SK-N-SH treated with all-trans-retinoic acid at 6 μM for 48 hours (cell line): ENCODE results near the gene TRIM7.

ENCODE experiments used
- ATAC-seq: fragments of 200-7000 bp; cut with Tn5 transposase; 3 replicates; pipeline ENCODE4 v1.9.1; 2020; ENCODE audit warnings: mild to moderate bottlenecking, moderate library complexity
- ARNTL ChIP-seq: fragments of 450-650 bp; formaldehyde crosslinking; IDR thresholded peaks from 2 replicates; pipeline ENCODE4 v1.5.0; 2020; ENCODE audit warnings: low read depth, mild to moderate bottlenecking, moderate library complexity, borderline replicate concordance
- CREB5 ChIP-seq: fragments of 250-450 bp; sonication (Bioruptor Pico); IDR thresholded peaks from 2 replicates; pipeline ENCODE4 v1.5.1; 2020; ENCODE audit warnings: low read depth, mild to moderate bottlenecking, moderate library complexity
- CSRNP3 ChIP-seq: fragments of 250-450 bp; sonication (Bioruptor Pico); IDR thresholded peaks from 2 replicates; pipeline ENCODE4 v1.5.1; 2021; ENCODE audit warnings: mild to moderate bottlenecking, moderate library complexity
- ESRRG ChIP-seq: fragments of 250-450 bp; sonication (Bioruptor Pico); IDR thresholded peaks from 2 replicates; pipeline ENCODE4 v1.6.1; 2021; ENCODE audit warnings: mild to moderate bottlenecking
- GLIS3 ChIP-seq: fragments of 250-450 bp; sonication (Bioruptor Pico); IDR thresholded peaks from 2 replicates; pipeline ENCODE4 v1.5.0; 2020; ENCODE audit warnings: mild to moderate bottlenecking, moderate library complexity
- ISL1 ChIP-seq: fragments of 250-450 bp; sonication (Bioruptor Pico); IDR thresholded peaks from 2 replicates; pipeline ENCODE4 v2.1.2; 2022; ENCODE audit warnings: mild to moderate bottlenecking, moderate library complexity
- OSR1 ChIP-seq: fragments of 250-450 bp; sonication (Bioruptor Pico); IDR thresholded peaks from 2 replicates; pipeline ENCODE4 v1.8.0; 2022; ENCODE audit warnings: moderate library complexity, mild to moderate bottlenecking, inconsistent platforms
- PPARA ChIP-seq: fragments of 250-450 bp; sonication (Bioruptor Pico); IDR thresholded peaks from 2 replicates; pipeline ENCODE4 v1.5.0; 2020; ENCODE audit warnings: mild to moderate bottlenecking, borderline replicate concordance
- RARB ChIP-seq: fragments of 250-450 bp; sonication (Bioruptor Pico); IDR thresholded peaks from 2 replicates; pipeline ENCODE4 v1.8.0; 2021; ENCODE audit warnings: mild to moderate bottlenecking, moderate library complexity
- TCF4 ChIP-seq: fragments of 250-450 bp; sonication (Bioruptor Pico); IDR thresholded peaks from 2 replicates; pipeline ENCODE4 v1.8.0; 2021; ENCODE audit warnings: mild to moderate bottlenecking, moderate library complexity, borderline replicate concordance
- ZC3H10 ChIP-seq: fragments of 250-450 bp; sonication (Bioruptor Pico); IDR thresholded peaks from 2 replicates; pipeline ENCODE4 v1.5.1; 2021; ENCODE audit warnings: mild to moderate bottlenecking, moderate library complexity
- ZFP3 ChIP-seq: fragments of 250-450 bp; sonication (Bioruptor Pico); IDR thresholded peaks from 2 replicates; pipeline ENCODE4 v1.5.0; 2020; ENCODE audit warnings: mild to moderate bottlenecking, moderate library complexity
- ZFP30 ChIP-seq: fragments of 450-650 bp; formaldehyde crosslinking; IDR thresholded peaks from 2 replicates; pipeline ENCODE4 v1.5.0; 2022; ENCODE audit warnings: mild to moderate bottlenecking, moderate library complexity
- ZNF565 ChIP-seq: fragments of 450-650 bp; formaldehyde crosslinking; conservative IDR thresholded peaks from 2 replicates; pipeline ENCODE4 v1.5.0; 2020; ENCODE audit warnings: low read depth, mild to moderate bottlenecking, moderate library complexity
- ZNF70 ChIP-seq: fragments of 450-650 bp; formaldehyde crosslinking; IDR thresholded peaks from 2 replicates; pipeline ENCODE4 v1.5.0; 2020; ENCODE audit warnings: mild to moderate bottlenecking, moderate library complexity
- TF ChIP-seq, protein P1 (sequence below): fragments of 250-450 bp; sonication (Bioruptor Pico); IDR thresholded peaks from 2 replicates; pipeline ENCODE4 v1.5.0; 2020; ENCODE audit warnings: mild to moderate bottlenecking, moderate library complexity
- TF ChIP-seq, protein P2 (sequence below): fragments of 250-450 bp; sonication (Bioruptor Pico); IDR thresholded peaks from 2 replicates; pipeline ENCODE4 v1.8.0; 2021; ENCODE audit warnings: low read depth, mild to moderate bottlenecking, moderate library complexity, borderline replicate concordance
- TF ChIP-seq, protein P3 (sequence below): fragments of 250-450 bp; sonication (Bioruptor Pico); IDR thresholded peaks from 2 replicates; pipeline ENCODE4 v1.8.0; 2020; ENCODE audit warnings: mild to moderate bottlenecking, moderate library complexity, borderline replicate concordance

Gene TRIM7

DNA sequence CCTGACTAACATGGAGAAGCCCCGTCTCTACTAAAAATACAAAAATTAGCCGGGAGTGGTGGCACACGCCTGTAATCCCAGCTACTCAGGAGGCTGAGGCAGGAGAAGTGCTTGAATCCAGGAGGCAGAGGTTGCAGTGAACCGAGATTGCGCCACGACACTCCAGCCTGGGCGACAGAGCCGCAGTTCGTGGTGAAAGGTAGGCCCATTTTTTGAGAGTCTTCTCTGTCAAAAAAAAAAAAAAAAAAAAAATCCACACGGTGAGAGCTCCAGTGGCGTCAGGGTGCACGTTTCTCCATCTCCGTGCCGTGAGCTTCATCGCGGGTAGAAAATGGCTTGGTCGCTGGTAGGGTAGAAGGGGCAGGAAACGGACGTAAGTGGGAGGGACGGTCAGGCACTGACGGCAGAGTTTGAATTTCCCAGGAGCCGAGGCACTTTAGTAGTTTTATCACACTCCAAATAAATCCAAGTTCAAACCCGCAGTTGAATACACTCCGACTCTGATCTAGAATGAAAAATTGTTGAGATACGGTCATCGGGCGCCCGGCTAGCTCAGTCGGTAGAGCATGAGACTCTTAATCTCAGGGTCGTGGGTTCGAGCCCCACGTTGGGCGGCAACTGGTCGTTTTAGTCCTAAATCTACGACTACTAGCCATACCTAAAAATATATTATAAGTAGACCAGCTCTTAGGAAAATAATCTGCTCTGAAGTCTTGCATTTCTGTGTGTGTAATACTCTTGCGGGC is 2.4 kb upstream of the TRIM7 start:
- TF ChIP-seq, protein P1, sequence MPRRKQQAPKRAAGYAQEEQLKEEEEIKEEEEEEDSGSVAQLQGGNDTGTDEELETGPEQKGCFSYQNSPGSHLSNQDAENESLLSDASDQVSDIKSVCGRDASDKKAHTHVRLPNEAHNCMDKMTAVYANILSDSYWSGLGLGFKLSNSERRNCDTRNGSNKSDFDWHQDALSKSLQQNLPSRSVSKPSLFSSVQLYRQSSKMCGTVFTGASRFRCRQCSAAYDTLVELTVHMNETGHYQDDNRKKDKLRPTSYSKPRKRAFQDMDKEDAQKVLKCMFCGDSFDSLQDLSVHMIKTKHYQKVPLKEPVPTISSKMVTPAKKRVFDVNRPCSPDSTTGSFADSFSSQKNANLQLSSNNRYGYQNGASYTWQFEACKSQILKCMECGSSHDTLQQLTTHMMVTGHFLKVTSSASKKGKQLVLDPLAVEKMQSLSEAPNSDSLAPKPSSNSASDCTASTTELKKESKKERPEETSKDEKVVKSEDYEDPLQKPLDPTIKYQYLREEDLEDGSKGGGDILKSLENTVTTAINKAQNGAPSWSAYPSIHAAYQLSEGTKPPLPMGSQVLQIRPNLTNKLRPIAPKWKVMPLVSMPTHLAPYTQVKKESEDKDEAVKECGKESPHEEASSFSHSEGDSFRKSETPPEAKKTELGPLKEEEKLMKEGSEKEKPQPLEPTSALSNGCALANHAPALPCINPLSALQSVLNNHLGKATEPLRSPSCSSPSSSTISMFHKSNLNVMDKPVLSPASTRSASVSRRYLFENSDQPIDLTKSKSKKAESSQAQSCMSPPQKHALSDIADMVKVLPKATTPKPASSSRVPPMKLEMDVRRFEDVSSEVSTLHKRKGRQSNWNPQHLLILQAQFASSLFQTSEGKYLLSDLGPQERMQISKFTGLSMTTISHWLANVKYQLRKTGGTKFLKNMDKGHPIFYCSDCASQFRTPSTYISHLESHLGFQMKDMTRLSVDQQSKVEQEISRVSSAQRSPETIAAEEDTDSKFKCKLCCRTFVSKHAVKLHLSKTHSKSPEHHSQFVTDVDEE (CRISPR knock-in tag): no peak
- TF ChIP-seq ESRRG (no peak), OSR1 (CRISPR knock-in tag) (no peak), ZFP3 (peak; percentile 54; the same call in 1 of the 2 replicates), GLIS3 (peak; percentile 88), CREB5 (0 out of 2 replicates have a peak, but pooled peaks have one; percentile 39), ZNF565 (CRISPR knock-in tag) (no peak), RARB (CRISPR knock-in tag) (no peak), PPARA (CRISPR knock-in tag) (no peak), ZC3H10 (CRISPR knock-in tag) (0 out of 2 replicates have a peak, but pooled peaks have one; percentile 29)
- TF ChIP-seq, protein P2, sequence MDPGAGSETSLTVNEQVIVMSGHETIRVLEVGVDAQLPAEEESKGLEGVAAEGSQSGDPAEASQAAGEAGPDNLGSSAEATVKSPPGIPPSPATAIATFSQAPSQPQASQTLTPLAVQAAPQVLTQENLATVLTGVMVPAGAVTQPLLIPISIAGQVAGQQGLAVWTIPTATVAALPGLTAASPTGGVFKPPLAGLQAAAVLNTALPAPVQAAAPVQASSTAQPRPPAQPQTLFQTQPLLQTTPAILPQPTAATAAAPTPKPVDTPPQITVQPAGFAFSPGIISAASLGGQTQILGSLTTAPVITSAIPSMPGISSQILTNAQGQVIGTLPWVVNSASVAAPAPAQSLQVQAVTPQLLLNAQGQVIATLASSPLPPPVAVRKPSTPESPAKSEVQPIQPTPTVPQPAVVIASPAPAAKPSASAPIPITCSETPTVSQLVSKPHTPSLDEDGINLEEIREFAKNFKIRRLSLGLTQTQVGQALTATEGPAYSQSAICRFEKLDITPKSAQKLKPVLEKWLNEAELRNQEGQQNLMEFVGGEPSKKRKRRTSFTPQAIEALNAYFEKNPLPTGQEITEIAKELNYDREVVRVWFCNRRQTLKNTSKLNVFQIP (CRISPR knock-in tag): 0 out of 2 replicates have a peak, but pooled peaks have one; percentile 55
- TF ChIP-seq, protein P3, sequence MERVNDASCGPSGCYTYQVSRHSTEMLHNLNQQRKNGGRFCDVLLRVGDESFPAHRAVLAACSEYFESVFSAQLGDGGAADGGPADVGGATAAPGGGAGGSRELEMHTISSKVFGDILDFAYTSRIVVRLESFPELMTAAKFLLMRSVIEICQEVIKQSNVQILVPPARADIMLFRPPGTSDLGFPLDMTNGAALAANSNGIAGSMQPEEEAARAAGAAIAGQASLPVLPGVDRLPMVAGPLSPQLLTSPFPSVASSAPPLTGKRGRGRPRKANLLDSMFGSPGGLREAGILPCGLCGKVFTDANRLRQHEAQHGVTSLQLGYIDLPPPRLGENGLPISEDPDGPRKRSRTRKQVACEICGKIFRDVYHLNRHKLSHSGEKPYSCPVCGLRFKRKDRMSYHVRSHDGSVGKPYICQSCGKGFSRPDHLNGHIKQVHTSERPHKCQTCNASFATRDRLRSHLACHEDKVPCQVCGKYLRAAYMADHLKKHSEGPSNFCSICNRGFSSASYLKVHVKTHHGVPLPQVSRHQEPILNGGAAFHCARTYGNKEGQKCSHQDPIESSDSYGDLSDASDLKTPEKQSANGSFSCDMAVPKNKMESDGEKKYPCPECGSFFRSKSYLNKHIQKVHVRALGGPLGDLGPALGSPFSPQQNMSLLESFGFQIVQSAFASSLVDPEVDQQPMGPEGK (CRISPR knock-in tag): 0 out of 2 replicates have a peak, but pooled peaks have one; percentile 87
- ATAC-seq: peak; percentile 71

DNA sequence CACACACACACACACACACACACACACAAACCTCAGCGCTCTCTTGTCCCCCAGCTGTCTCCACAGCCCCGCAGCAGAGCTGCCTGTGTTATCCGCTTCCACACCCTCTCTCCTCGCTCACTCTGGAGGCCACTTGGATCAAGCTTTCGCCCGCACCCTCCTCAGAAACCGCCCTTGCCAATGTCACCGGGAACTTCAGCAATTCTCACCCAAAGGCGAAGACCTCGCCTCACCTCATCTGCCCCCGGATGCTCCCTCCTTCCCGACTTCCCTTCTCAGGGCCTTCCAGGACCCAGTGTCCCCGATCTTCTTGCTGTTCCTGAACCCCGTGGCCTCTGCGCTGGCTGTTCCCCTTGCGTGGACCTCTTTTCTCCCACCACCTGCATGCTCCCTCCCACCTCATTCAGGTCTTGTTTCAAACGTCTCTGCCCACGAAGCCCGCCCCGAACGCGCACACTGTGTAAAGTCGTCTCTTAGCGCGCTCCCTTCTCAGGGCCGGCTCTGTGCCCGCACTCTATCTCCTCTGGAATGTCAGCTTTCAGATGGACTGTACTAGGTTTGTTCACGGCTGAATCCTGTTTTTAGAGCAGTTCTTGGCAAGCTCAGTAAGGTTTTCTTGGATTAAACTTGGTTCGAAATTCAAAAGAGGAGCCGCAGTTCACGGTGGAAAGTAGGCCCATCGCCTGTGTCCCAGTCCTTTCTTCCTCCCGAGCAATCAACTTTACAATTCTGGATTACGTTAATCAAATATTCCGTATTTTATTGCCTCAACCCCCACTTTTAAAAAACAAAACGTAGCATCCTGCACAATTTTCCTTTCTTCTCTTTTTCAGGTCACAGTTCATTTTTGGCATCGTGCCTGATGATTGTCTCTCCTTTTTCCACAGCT is 1.0 kb upstream of the TRIM7 start:
- TF ChIP-seq ZNF70 (no peak), OSR1 (CRISPR knock-in tag) (no peak), CSRNP3 (CRISPR knock-in tag) (no peak), ZFP30 (CRISPR knock-in tag) (no peak), ZFP3 (no peak), ZC3H10 (CRISPR knock-in tag) (no peak), ARNTL (CRISPR knock-in tag) (no peak), ISL1 (CRISPR knock-in tag) (no peak), TCF4 (no peak)
- TF ChIP-seq, protein P2 (CRISPR knock-in tag): no peak
- TF ChIP-seq, protein P1 (CRISPR knock-in tag): no peak
- TF ChIP-seq, all 23 proteins: peak for 0
- ATAC-seq: peak; percentile 4; the same call in 2 of the 3 replicates
